Hematopoietic multipotent progenitor cell (in vitro differentiated cells): Measurements from ENCODE around the gene LY6G5C. TPM values are rescaled to one million over a fixed set of nuclear protein-coding genes. Genes with fewer than 3 reads are reported as not detected.

Experiments used
- DNase-seq, 3 donors: peaks; one replicate each; pipeline ENCODE4 v3.0.0-alpha.2; 2011 to 2015; ENCODE audit warnings: low read depth in 2 of 3, low spot score in 2 of 3
- total RNA-seq: library from RNA; depleted of rRNA; stranded (reverse); fragments of >200 nt; gene quantifications from one replicate; pipeline ENCODE4 v1.2.3, GENCODE V29; 2012

LY6G5C gene
- total RNA-seq, 1 donor = 3.5 TPM

- no peak for DNase-seq
These were observed 37.9 kb downstream of the LY6G5C start for GRCh38 chr6:31642798-31643570.

GRCh38 chr6:31641370-31641769 lies 39.5 kb downstream of the LY6G5C start:
- DNase-seq = no peak

DNA sequence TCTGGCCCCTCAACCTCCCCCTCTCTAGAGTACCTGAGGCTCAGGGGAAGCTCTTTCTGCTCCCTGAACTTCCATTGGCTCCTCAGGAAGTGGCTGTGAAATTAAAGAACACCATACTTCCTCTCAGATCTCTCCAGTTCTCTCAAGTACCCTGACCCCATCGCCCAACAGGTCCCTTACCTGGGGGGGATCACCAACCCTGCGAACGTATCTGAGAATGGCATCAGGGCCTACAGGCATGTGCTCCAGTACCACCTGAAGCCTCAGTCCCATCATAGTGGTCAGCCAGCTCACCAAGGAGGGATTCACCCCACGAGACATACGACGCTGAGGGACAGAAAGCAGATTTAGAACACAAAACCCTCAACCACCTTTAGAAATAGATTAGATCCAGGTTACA lies 40.3 kb downstream of the LY6G5C start:
- DNase-seq = no peak

DNA sequence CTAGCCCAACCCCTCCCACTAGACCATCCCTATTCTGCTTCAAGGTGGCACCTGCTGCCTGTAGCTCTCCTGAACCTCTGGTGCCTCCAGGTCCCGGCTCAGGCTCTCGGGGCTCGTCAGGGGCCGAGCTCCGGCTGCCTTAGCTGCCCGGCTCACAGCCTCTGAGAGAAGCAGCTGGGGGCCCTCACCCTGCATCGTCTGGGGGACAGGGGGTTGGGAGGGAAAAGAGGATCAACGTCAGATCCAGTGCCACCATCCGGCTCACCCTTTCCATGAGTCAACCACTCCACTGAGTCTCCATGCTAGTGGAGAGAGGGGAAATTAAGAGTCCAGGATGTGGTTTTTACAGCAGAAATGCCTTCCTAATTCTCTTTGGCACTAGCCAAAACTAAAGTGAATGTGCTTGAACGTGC lies 41.4 kb downstream of the LY6G5C start:
- no peak for DNase-seq

DNA sequence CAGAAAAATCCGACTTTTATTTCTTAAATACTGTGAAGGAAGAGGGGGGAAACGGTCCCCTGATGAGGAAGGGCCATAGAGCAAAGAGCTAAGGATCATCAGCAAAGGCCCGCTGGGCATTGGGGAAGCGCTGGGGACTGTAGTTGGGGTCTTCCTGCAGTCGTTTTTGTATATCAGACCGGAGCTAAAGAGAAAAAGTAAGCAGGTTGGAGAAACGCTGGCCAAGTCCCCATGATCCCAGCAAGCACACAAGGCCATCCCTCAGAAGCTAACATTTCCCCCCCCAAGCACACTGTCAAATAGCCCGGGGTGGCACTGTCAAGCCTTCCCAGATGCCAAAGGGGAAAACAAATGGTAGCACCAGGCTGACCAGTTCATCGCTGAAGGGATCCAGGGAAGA lies 41.8 kb downstream of the LY6G5C start:
- DNase-seq = no peak

DNA sequence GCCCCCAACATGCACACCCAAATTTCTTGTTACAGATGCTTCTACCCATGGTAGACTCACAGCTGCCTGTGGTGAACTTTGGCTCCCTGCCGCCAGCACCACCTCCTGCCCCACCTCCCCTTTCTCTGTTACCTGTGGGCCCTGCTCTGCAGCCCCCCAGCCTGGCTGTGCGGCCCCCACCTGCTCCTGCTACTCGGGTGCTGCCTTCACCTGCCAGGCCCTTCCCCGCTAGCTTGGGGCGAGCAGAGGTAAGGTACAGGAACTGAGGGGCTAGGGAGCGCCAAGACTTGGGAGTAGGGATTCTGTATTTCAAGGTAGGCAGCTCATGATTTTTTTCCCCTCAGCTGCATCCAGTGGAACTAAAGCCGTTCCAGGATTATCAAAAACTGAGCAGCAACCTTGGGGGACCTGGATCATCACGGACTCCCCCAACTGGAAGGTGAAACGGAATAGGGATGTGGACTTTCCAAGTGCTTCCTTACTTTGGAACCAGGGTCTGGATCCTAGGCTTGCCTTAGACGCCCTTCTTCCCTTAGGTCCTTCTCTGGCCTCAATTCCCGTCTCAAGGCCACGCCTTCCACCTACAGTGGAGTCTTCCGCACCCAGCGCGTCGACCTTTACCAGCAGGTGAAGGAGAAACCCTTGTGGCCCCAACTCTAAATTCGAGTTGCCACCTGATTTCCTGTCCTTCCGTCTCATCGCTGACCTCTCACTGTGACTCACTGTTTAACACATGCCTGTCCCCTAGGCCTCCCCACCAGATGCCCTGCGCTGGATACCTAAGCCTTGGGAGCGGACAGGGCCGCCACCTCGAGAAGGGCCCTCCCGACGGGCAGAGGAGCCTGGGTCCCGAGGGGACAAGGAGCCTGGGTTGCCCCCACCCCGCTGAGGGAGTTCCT lies 43.9 kb downstream of the LY6G5C start:
- DNase-seq = no peak

- no peak for DNase-seq
These were observed 45.8 kb downstream of the LY6G5C start for GRCh38 chr6:31634969-31635575.

DNA sequence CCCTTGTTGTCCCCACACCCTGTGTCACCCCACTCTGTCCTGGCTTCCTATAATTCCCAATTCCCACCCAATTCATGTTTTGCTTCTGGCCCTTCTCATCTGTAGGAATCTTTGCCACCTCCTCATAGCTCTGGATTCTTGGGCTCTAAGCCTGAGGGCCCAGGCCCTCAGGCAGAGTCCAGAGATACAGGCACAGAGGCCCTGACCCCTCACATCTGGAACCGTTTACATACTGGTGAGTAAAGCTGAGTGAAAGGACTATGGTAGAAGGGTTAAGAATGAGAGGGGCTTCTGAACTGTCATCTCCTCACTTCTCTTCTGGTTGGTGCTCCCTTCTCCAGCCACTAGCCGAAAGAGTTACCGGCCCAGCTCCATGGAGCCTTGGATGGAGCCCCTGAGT lies 46.7 kb downstream of the LY6G5C start:
- DNase-seq = no peak

DNA sequence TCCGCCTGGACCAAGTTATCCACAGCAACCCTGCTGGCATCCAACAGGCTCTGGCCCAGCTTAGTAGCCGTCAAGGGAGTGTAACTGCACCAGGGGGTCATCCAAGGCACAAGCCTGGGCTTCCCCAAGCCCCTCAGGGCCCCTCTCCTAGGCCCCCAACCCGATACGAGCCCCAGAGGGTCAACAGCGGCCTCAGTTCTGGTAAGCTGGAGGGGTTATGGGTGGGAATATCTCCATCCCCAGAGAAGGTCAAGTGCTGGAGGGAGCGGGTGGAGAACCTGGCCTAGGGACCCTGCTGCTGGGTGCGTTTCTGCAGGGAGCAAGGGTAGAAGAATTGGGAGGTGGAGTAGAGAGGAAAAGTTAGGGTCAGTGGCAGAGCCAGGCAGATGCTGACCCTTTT lies 47.4 kb downstream of the LY6G5C start:
- DNase-seq = no peak

GRCh38 chr6:31632279-31632946 lies 48.5 kb downstream of the LY6G5C start:
- no peak for DNase-seq

DNA sequence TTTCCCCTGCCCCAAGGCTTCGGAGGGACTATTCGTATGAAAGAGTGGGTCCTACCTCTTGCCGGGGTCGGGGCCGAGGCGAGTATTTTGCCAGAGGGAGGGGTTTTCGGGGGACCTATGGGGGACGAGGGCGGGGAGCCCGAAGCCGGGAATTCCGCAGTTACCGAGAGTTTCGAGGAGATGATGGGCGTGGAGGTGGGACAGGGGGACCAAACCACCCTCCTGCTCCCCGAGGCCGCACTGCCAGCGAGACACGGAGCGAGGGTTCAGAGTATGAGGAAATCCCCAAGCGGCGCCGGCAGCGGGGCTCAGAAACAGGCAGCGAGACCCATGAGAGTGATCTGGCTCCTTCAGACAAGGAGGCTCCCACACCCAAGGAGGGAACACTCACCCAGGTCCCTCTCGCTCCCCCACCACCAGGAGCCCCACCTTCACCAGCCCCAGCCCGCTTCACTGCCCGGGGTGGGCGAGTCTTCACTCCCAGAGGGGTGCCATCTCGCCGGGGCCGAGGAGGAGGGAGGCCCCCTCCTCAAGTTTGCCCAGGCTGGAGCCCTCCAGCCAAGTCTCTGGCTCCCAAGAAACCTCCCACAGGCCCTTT lies 49.1 kb downstream of the LY6G5C start:
- DNase-seq = no peak

DNA sequence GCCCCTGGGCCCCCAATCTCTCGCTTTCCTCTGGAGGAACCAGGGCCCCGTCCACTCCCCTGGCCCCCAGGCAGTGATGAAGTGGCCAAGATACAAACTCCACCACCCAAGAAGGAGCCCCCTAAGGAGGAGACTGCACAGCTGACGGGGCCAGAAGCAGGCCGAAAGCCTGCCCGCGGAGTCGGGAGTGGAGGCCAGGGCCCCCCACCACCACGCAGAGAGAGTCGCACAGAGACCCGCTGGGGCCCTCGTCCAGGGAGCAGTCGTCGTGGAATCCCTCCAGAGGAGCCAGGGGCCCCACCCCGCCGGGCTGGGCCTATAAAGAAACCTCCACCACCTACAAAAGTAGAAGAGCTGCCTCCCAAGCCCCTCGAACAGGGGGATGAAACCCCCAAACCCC lies 49.7 kb downstream of the LY6G5C start:
- DNase-seq = no peak

GRCh38 chr6:31630177-31630934 lies 50.5 kb downstream of the LY6G5C start:
- DNase-seq = no peak

DNA sequence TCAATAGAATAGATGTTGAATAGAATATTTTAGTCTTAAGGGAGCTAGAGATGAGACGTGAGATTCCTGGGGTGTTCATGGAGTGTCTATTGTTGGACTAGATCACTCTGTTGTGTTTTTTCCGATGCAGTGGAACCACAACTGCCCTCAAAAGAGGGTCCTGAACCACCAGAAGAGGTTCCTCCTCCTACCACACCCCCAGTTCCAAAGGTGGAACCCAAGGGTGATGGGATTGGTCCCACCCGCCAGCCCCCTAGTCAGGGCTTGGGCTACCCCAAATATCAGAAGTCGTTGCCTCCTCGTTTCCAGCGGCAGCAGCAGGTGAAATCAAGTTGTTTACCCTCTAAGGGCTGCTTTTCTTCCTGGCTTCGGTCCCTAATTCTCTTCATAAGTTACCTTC lies 51.9 kb downstream of the LY6G5C start:
- no peak for DNase-seq

GRCh38 chr6:31627690-31628287 lies 53.1 kb downstream of the LY6G5C start:
- no peak for DNase-seq

DNA sequence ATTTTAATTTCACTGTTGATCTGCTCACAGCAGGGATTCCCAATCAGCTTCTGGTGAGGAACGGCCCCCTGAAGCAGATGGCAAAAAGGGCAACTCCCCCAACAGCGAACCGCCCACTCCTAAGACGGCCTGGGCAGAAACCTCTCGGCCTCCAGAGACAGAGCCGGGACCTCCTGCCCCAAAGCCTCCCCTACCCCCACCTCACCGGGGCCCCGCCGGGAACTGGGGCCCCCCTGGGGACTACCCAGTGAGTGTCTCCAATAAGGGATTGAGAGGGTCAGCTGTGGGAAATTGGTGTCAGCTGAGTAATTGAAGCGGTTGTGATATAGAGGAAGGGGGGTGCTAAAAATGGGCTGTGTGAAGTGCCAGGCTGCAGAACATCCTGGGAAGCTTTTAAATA lies 53.9 kb downstream of the LY6G5C start:
- DNase-seq = no peak
